OCI-LY1 (cell line): Measurements from ENCODE around the gene PTH.

Source experiments
- H2AFZ ChIP-seq: fragments of 200-600 bp; sonication (generic), shearing (Covaris generic); 2 replicates; pipeline ENCODE4 v1.6.0; 2014; ENCODE audit warnings: antibody characterized with exemption, mild to moderate bottlenecking, low read length
- H3F3A ChIP-seq: fragments of 200-600 bp; sonication (generic), shearing (Covaris generic); 2 replicates; pipeline ENCODE4 v1.6.0; 2014; ENCODE audit warnings: mild to moderate bottlenecking, antibody characterized with exemption, low read length, moderate library complexity; ENCODE audit not compliant: insufficient read depth
- H3K27ac ChIP-seq: fragments of 200-600 bp; sonication (generic); 2 replicates; pipeline ENCODE4 v1.5.1; 2014; ENCODE audit warnings: low read length, mixed run types, mild to moderate bottlenecking, low read depth; ENCODE audit not compliant: poor library complexity, severe bottlenecking
- H3K27me3 ChIP-seq: fragments of 200-600 bp; sonication (generic); 2 replicates; pipeline ENCODE4 v1.6.0; 2014; ENCODE audit warnings: antibody characterized with exemption, mild to moderate bottlenecking, low read length, moderate library complexity; ENCODE audit not compliant: insufficient read depth
- H3K36me3 ChIP-seq: fragments of 200-600 bp; sonication (generic); 2 replicates; pipeline ENCODE4 v1.6.1; 2014; ENCODE audit warnings: mild to moderate bottlenecking, antibody characterized with exemption, low read length, moderate library complexity, mixed read lengths; ENCODE audit not compliant: insufficient read depth
- H3K4me1 ChIP-seq: fragments of 200-600 bp; sonication (generic); 2 replicates; pipeline ENCODE4 v1.5.1; 2014; ENCODE audit warnings: mild to moderate bottlenecking, low read length, moderate library complexity; ENCODE audit not compliant: insufficient read depth, severe bottlenecking
- H3K4me2 ChIP-seq: fragments of 200-600 bp; sonication (generic), shearing (Covaris generic); 2 replicates; pipeline ENCODE4 v1.6.1; 2014; ENCODE audit warnings: low read length
- H3K4me3 ChIP-seq: fragments of 200-600 bp; sonication (generic); 2 replicates; pipeline ENCODE4 v1.5.1; 2014; ENCODE audit warnings: low read length, low read depth, mild to moderate bottlenecking, mixed read lengths; ENCODE audit not compliant: poor library complexity, severe bottlenecking
- H3K79me2 ChIP-seq: fragments of 200-600 bp; shearing (Covaris generic); 2 replicates; pipeline ENCODE4 v1.6.1; 2016; ENCODE audit warnings: mixed run types, low read length, mixed read lengths; ENCODE audit not compliant: insufficient read depth
- H3K9ac ChIP-seq: fragments of 200-600 bp; sonication (generic), shearing (Covaris generic); 2 replicates; pipeline ENCODE4 v1.6.1; 2014; ENCODE audit warnings: mild to moderate bottlenecking, low read length, mixed read lengths
- H3K9me2 ChIP-seq: fragments of 200-600 bp; sonication (generic), shearing (Covaris generic); 2 replicates; pipeline ENCODE4 v1.6.1; 2014; ENCODE audit warnings: low read depth, mild to moderate bottlenecking, low read length, mixed read lengths
- H3K9me3 ChIP-seq: fragments of 200-600 bp; shearing (Covaris generic); 2 replicates; pipeline ENCODE4 v1.6.1; 2014; ENCODE audit warnings: low read length, mixed read lengths
- H4K20me1 ChIP-seq: fragments of 200-600 bp; sonication (generic), shearing (Covaris generic); 2 replicates; pipeline ENCODE4 v1.6.0; 2016; ENCODE audit warnings: mild to moderate bottlenecking, low read length; ENCODE audit not compliant: insufficient read depth
- EZH2 ChIP-seq: fragments of 200-600 bp; sonication (generic), shearing (Covaris generic); IDR thresholded peaks from 2 replicates; pipeline ENCODE4 v1.8.0; 2017; ENCODE audit warnings: borderline replicate concordance, mixed run types, mild to moderate bottlenecking, antibody characterized with exemption, low read length, moderate library complexity, mixed read lengths
- TF ChIP-seq, protein P1 (sequence below): fragments of 200-600 bp; sonication (generic), shearing (Covaris generic); IDR thresholded peaks from 2 replicates; pipeline ENCODE4 v1.5.1; 2017; ENCODE audit warnings: mild to moderate bottlenecking, antibody characterized with exemption, low read length, moderate library complexity, mixed read lengths

PTH gene

GRCh38 chr11:13525257-13525656 lies 29.5 kb upstream of the PTH start:
- H2AFZ ChIP-seq = no peak overlapping the region
- H3K9me2 ChIP-seq = no peaks in the 10 kb centered on the region
- H3K36me3 ChIP-seq = no peaks in the 10 kb centered on the region
- H3F3A ChIP-seq = no peaks in the 10 kb centered on the region
- H3K4me1 ChIP-seq = no peaks in the 10 kb centered on the region
- no peaks in the 10 kb centered on the region for H3K9me3 ChIP-seq
- no peak for TF ChIP-seq EZH2
- TF ChIP-seq, protein P1, sequence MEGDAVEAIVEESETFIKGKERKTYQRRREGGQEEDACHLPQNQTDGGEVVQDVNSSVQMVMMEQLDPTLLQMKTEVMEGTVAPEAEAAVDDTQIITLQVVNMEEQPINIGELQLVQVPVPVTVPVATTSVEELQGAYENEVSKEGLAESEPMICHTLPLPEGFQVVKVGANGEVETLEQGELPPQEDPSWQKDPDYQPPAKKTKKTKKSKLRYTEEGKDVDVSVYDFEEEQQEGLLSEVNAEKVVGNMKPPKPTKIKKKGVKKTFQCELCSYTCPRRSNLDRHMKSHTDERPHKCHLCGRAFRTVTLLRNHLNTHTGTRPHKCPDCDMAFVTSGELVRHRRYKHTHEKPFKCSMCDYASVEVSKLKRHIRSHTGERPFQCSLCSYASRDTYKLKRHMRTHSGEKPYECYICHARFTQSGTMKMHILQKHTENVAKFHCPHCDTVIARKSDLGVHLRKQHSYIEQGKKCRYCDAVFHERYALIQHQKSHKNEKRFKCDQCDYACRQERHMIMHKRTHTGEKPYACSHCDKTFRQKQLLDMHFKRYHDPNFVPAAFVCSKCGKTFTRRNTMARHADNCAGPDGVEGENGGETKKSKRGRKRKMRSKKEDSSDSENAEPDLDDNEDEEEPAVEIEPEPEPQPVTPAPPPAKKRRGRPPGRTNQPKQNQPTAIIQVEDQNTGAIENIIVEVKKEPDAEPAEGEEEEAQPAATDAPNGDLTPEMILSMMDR = no peak
- no peak overlapping the region for H3K4me2 ChIP-seq
- no peaks in the 10 kb centered on the region for H3K79me2 ChIP-seq
- no peak overlapping the region for H3K9ac ChIP-seq
- H3K27me3 ChIP-seq = no peaks in the 10 kb centered on the region
- H3K4me3 ChIP-seq = no peak overlapping the region
- H4K20me1 ChIP-seq = no peaks in the 10 kb centered on the region
- no peak overlapping the region for H3K27ac ChIP-seq

- Histone ChIP-seq H3K4me1 (no peaks in the 10 kb centered on the region), H3K4me2 (no peak overlapping the region), H3K79me2 (no peaks in the 10 kb centered on the region), H3K9me3 (no peaks in the 10 kb centered on the region), H3K9me2 (no peaks in the 10 kb centered on the region), H3K9ac (no peak overlapping the region), H3K4me3 (no peak overlapping the region), H3K36me3 (no peaks in the 10 kb centered on the region), H2AFZ (no peak overlapping the region), H3K27ac (no peak overlapping the region), H4K20me1 (no peaks in the 10 kb centered on the region), H3K27me3 (no peaks in the 10 kb centered on the region), H3F3A (no peaks in the 10 kb centered on the region)
- TF ChIP-seq EZH2 = no peak
- TF ChIP-seq, protein P1 = no peak
These were observed 7.6 kb upstream of the PTH start for GRCh38 chr11:13503393-13503792.

DNA sequence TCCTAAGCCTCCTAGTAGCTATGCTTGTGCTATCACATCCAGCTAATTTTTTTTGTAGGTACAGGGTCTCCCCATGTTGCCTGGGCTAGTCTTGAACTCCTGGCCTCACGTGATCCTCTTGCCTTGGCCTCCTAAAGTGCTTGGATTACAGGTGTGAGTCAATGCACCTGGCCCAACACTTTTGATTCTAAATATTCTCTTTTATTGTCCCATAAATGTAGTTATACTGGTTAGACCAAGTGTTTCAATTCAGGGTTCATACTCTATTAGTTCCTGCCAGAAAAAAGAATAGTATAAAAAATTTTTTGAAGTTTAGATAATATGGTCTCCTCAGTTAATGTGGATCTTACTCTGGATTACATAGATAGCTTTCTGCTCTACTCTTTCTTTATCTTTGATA lies 6.7 kb upstream of the PTH start:
- H3K9me2 ChIP-seq = no peaks in the 10 kb centered on the region
- no peak overlapping the region for H2AFZ ChIP-seq
- no peaks in the 10 kb centered on the region for H3K27me3 ChIP-seq
- no peaks in the 10 kb centered on the region for H3K9me3 ChIP-seq
- H3K4me2 ChIP-seq = no peak overlapping the region
- H3K36me3 ChIP-seq = no peaks in the 10 kb centered on the region
- H4K20me1 ChIP-seq = no peaks in the 10 kb centered on the region
- no peaks in the 10 kb centered on the region for H3K4me1 ChIP-seq
- no peak overlapping the region for H3K27ac ChIP-seq
- H3K4me3 ChIP-seq = no peak overlapping the region
- H3F3A ChIP-seq = no peaks in the 10 kb centered on the region
- no peaks in the 10 kb centered on the region for H3K79me2 ChIP-seq
- TF ChIP-seq, protein P1 = no peak
- TF ChIP-seq EZH2 = no peak
- H3K9ac ChIP-seq = no peak overlapping the region
